ENCODE measurements around the gene PPP2R3A.
A peak's percentile ranks its signal among the peaks of the same experiment; 100 is the strongest.
"Not testable (repeated sequence)": the region's sequence is repeated elsewhere in the genome, so short reads cannot be mapped to it uniquely, and the experiment has no call there.

The PPP2R3A gene

GRCh38 chr3:136187868-136188267 lies 222.3 kb downstream of the PPP2R3A start:
- no peak overlapping the region for H3K27ac ChIP-seq (ENCODE audit: low read depth, low read length)
- H3K4me3 ChIP-seq (ENCODE audit: low read depth, low read length) = no peak overlapping the region
- no peak overlapping the region for H3K9ac ChIP-seq (ENCODE audit: low read depth, low read length)
- H3K4me1 ChIP-seq (ENCODE audit: control insufficient read depth, insufficient read depth, low read length) = peaks cover 34% of the 10 kb centered on the region
- H3K9me3 ChIP-seq (ENCODE audit: control insufficient read depth, insufficient read depth, low read length) = no peaks in the 10 kb centered on the region
- no peaks in the 10 kb centered on the region for H3K27me3 ChIP-seq (ENCODE audit: control insufficient read depth, insufficient read depth, low read length)
- no peaks in the 10 kb centered on the region for H3K36me3 ChIP-seq (ENCODE audit: control insufficient read depth, insufficient read depth, low read length)

- no peaks in the 10 kb centered on the region for H3K36me3 ChIP-seq (ENCODE audit: control insufficient read depth, insufficient read depth, low read length)
Observed at GRCh38 chr3:136189043-136189442, 223.5 kb downstream of the PPP2R3A start.

GRCh38 chr3:136189859-136190617 lies 224.5 kb downstream of the PPP2R3A start:
- no peak overlapping the region for H3K4me3 ChIP-seq (ENCODE audit: low read depth, low read length)
- no peaks in the 10 kb centered on the region for H3K9me3 ChIP-seq (ENCODE audit: control insufficient read depth, insufficient read depth, low read length)
- H3K4me1 ChIP-seq (ENCODE audit: control insufficient read depth, insufficient read depth, low read length) = peaks cover 41% of the 10 kb centered on the region

More at GRCh38 chr3:136189043-136189442, 223.5 kb downstream of the PPP2R3A start:
- no peak overlapping the region for H3K27ac ChIP-seq (ENCODE audit: low read depth, low read length)
- no peak overlapping the region for H3K9ac ChIP-seq (ENCODE audit: low read depth, low read length)
- no peaks in the 10 kb centered on the region for H3K9me3 ChIP-seq (ENCODE audit: control insufficient read depth, insufficient read depth, low read length)
- peaks cover 41% of the 10 kb centered on the region for H3K4me1 ChIP-seq (ENCODE audit: control insufficient read depth, insufficient read depth, low read length)
- no peaks in the 10 kb centered on the region for H3K27me3 ChIP-seq (ENCODE audit: control insufficient read depth, insufficient read depth, low read length)
- H3K4me3 ChIP-seq (ENCODE audit: low read depth, low read length) = no peak overlapping the region

GRCh38 chr3:136192195-136192594 lies 226.7 kb downstream of the PPP2R3A start:
- H3K36me3 ChIP-seq (ENCODE audit: control insufficient read depth, insufficient read depth, low read length) = not testable (repeated sequence)

More at GRCh38 chr3:136189859-136190617, 224.5 kb downstream of the PPP2R3A start:
- H3K36me3 ChIP-seq (ENCODE audit: control insufficient read depth, insufficient read depth, low read length) = no peaks in the 10 kb centered on the region
- H3K27me3 ChIP-seq (ENCODE audit: control insufficient read depth, insufficient read depth, low read length) = no peaks in the 10 kb centered on the region
- no peak overlapping the region for H3K27ac ChIP-seq (ENCODE audit: low read depth, low read length)
- H3K9ac ChIP-seq (ENCODE audit: low read depth, low read length) = no peak overlapping the region

GRCh38 chr3:136192831-136193230 lies 227.3 kb downstream of the PPP2R3A start:
- H3K9me3 ChIP-seq (ENCODE audit: control insufficient read depth, insufficient read depth, low read length) = no peaks in the 10 kb centered on the region
- H3K36me3 ChIP-seq (ENCODE audit: control insufficient read depth, insufficient read depth, low read length) = no peaks in the 10 kb centered on the region
- H3K4me1 ChIP-seq (ENCODE audit: control insufficient read depth, insufficient read depth, low read length) = peaks cover 39% of the 10 kb centered on the region
- no peak overlapping the region for H3K9ac ChIP-seq (ENCODE audit: low read depth, low read length)
- no peaks in the 10 kb centered on the region for H3K27me3 ChIP-seq (ENCODE audit: control insufficient read depth, insufficient read depth, low read length)
- H3K4me3 ChIP-seq (ENCODE audit: low read depth, low read length) = peak overlapping the region; percentile 81
- H3K27ac ChIP-seq (ENCODE audit: low read depth, low read length) = no peak overlapping the region

More at GRCh38 chr3:136192195-136192594, 226.7 kb downstream of the PPP2R3A start:
- H3K27me3 ChIP-seq (ENCODE audit: control insufficient read depth, insufficient read depth, low read length); H3K27ac ChIP-seq (ENCODE audit: low read depth, low read length); H3K9me3 ChIP-seq (ENCODE audit: control insufficient read depth, insufficient read depth, low read length); H3K9ac ChIP-seq (ENCODE audit: low read depth, low read length): not testable (repeated sequence)
- Histone ChIP-seq H3K4me3 (ENCODE audit: low read depth, low read length) (peak overlapping the region; percentile 81), H3K4me1 (ENCODE audit: control insufficient read depth, insufficient read depth, low read length) (peaks cover 36% of the 10 kb centered on the region)

- no peaks in the 10 kb centered on the region for H3K36me3 ChIP-seq (ENCODE audit: control insufficient read depth, insufficient read depth, low read length)
- no peaks in the 10 kb centered on the region for H3K27me3 ChIP-seq (ENCODE audit: control insufficient read depth, insufficient read depth, low read length)
- H3K27ac ChIP-seq (ENCODE audit: low read depth, low read length) = no peak overlapping the region
- peaks cover 36% of the 10 kb centered on the region for H3K4me1 ChIP-seq (ENCODE audit: control insufficient read depth, insufficient read depth, low read length)
- H3K4me3 ChIP-seq (ENCODE audit: low read depth, low read length) = peak overlapping the region; percentile 81
- no peak overlapping the region for H3K9ac ChIP-seq (ENCODE audit: low read depth, low read length)
- no peaks in the 10 kb centered on the region for H3K9me3 ChIP-seq (ENCODE audit: control insufficient read depth, insufficient read depth, low read length)
Observed at GRCh38 chr3:136193278-136194054, 227.9 kb downstream of the PPP2R3A start.

- Histone ChIP-seq H3K36me3 (ENCODE audit: control insufficient read depth, insufficient read depth, low read length) (no peaks in the 10 kb centered on the region), H3K27ac (ENCODE audit: low read depth, low read length) (peak overlapping the region; percentile 97), H3K9ac (ENCODE audit: low read depth, low read length) (peak overlapping the region; percentile 94), H3K4me3 (ENCODE audit: low read depth, low read length) (peak overlapping the region; percentile 81), H3K4me1 (ENCODE audit: control insufficient read depth, insufficient read depth, low read length) (peaks cover 29% of the 10 kb centered on the region), H3K27me3 (ENCODE audit: control insufficient read depth, insufficient read depth, low read length) (no peaks in the 10 kb centered on the region), H3K9me3 (ENCODE audit: control insufficient read depth, insufficient read depth, low read length) (no peaks in the 10 kb centered on the region; the same call in 1 of the 2 replicates)
Observed at GRCh38 chr3:136194409-136195257, 229.1 kb downstream of the PPP2R3A start.

GRCh38 chr3:136195258-136196063 lies 229.9 kb downstream of the PPP2R3A start:
- no peaks in the 10 kb centered on the region for H3K27me3 ChIP-seq (ENCODE audit: control insufficient read depth, insufficient read depth, low read length)
- H3K27ac ChIP-seq (ENCODE audit: low read depth, low read length) = peak overlapping the region; percentile 97

GRCh38 chr3:136196064-136196400 lies 230.5 kb downstream of the PPP2R3A start, which contains the start of gene MSL2:
MSL2 (minus strand) TSS chr3:136196335; CDS start chr3:136195113, 1,222 bp downstream.
- H3K27me3 ChIP-seq (ENCODE audit: control insufficient read depth, insufficient read depth, low read length) = no peaks in the 10 kb centered on the region
- H3K9me3 ChIP-seq (ENCODE audit: control insufficient read depth, insufficient read depth, low read length) = no peaks in the 10 kb centered on the region; the same call in 1 of the 2 replicates
- H3K27ac ChIP-seq (ENCODE audit: low read depth, low read length) = peak within 1 kb of the TSS; percentile 97
- H3K36me3 ChIP-seq (ENCODE audit: control insufficient read depth, insufficient read depth, low read length) = no peaks in the 10 kb centered on the region
- peak within 1 kb of the TSS; percentile 94 for H3K9ac ChIP-seq (ENCODE audit: low read depth, low read length)
- H3K4me1 ChIP-seq (ENCODE audit: control insufficient read depth, insufficient read depth, low read length) = peaks cover 23% of the 10 kb centered on the region
- peak within 1 kb of the TSS; percentile 81 for H3K4me3 ChIP-seq (ENCODE audit: low read depth, low read length)

More at GRCh38 chr3:136195258-136196063, 229.9 kb downstream of the PPP2R3A start:
- Histone ChIP-seq H3K4me3 (ENCODE audit: low read depth, low read length) (peak overlapping the region; percentile 81), H3K9ac (ENCODE audit: low read depth, low read length) (peak overlapping the region; percentile 94), H3K36me3 (ENCODE audit: control insufficient read depth, insufficient read depth, low read length) (no peaks in the 10 kb centered on the region), H3K4me1 (ENCODE audit: control insufficient read depth, insufficient read depth, low read length) (peaks cover 28% of the 10 kb centered on the region), H3K9me3 (ENCODE audit: control insufficient read depth, insufficient read depth, low read length) (no peaks in the 10 kb centered on the region; the same call in 1 of the 2 replicates)

Data from HUES48 (cell line).